Memory B cell (primary cell): Measurements from ENCODE around the gene PTPRN2.

Experiments
- ATAC-seq: fragments of 150-1000 bp; cut with Tn5 transposase; 2 replicates; pipeline ENCODE4 v1.10.0; 2021; ENCODE audit warnings: low read depth, mild to moderate bottlenecking, moderate library complexity
- DNase-seq, 2 donors: peaks; one replicate each; pipeline ENCODE4 v3.0.0; 2022; ENCODE audit warnings: low spot score in 2 of 2
- H3K27ac Mint-ChIP-seq: one replicate; pipeline ENCODE4 v1.8.0; 2022; ENCODE audit warnings: mild to moderate bottlenecking, moderate library complexity, mixed read lengths
- H3K27me3 Mint-ChIP-seq: one replicate; pipeline ENCODE4 v1.8.0; 2022; ENCODE audit warnings: mixed read lengths
- H3K36me3 Mint-ChIP-seq: one replicate; pipeline ENCODE4 v1.8.0; 2022; ENCODE audit warnings: mild to moderate bottlenecking, mixed read lengths
- H3K4me1 Mint-ChIP-seq: one replicate; pipeline ENCODE4 v1.8.0; 2022; ENCODE audit warnings: mixed read lengths
- H3K4me3 Mint-ChIP-seq: one replicate; pipeline ENCODE4 v1.8.0; 2022; ENCODE audit warnings: mild to moderate bottlenecking, moderate library complexity, mixed read lengths
- H3K9me3 Mint-ChIP-seq: one replicate; pipeline ENCODE4 v1.8.0; 2022; ENCODE audit warnings: mixed read lengths

The PTPRN2 gene

DNA sequence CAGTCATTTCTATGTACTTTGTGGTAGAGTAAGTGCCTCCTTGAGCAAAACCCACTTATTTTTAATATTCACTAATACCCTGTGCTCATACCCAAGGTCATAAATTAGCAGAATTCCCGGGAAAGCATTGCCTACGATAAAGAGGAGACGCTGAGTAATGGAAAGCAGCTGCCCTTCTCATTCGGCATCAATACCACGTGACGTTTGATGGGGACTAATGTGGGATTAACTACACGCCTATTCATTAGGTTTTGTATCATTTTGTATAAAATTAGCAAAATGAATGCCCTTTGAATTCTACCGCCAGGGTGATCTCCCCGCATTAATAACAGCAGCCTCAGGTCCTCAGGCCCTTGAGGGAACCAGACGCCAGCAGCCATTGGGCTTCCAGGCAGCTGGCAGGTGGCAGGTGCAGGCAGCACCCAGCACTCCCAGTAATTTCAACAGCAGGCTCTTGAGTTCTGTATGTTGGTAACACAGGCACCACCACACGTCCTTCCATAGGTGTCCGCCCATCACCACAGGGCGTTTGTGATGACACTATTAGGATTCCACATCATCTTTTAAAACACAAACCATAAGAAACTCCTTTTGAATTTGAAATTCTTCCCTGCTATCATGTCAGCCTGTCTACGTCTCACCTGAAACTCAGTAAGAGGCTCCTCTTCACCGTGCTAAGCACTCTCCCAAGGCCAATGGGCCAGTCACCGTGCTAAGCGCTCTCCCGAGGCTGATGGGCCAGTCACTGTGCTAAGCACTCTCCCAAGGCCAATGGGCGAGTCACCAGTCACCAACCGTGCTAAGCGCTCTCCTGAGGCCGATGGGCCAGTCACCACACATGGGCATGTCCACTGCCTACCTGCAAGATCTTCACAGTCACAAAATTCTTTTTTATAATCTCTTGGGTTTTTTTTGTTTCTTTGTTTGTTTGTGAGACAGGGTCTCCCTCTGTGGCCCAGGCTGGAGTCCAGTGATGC, 509.4 kb downstream of the PTPRN2 start:
- ATAC-seq (no peak), DNase-seq (no peak)
- no peak overlapping the region for H3K27ac Mint-ChIP-seq
- no peaks in the 10 kb centered on the region for H3K4me1 Mint-ChIP-seq
- no peak overlapping the region for H3K4me3 Mint-ChIP-seq
- H3K36me3 Mint-ChIP-seq = no peaks in the 10 kb centered on the region
- H3K27me3 Mint-ChIP-seq = peaks cover 3% of the 10 kb centered on the region
- peaks cover 1% of the 10 kb centered on the region for H3K9me3 Mint-ChIP-seq

DNA sequence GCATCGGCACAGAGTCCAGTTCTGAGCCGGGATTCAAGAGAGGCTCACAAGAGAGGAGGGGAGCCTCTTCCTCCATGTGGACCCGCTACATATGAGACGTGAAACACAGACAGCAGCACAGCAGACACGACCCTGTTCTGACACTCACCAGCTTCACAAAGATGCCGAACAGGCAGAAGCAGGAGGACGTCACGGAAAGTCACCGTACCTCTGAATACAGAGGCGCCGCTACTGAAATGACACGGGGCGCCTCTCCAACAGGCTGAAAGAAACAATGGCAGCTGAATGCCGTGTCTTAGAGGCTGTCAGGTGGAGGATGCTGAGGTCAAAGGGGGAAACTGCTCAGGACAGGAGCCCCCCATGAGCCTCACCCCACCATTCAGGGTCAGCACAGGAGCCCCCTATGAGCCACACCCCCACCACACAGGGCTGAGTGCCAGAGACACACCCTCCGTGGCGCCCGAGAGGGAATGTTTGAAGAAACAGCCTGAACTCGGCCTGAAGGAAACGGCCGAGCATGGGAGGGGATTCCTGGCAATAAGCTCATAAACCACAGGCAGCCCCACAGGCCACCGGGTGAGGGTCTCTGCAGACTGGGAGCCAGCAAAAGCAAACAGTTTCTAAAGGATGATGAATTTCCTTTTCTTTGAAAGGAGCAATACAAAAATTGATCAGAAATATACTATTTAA, 510.3 kb downstream of the PTPRN2 start:
- no peaks in the 10 kb centered on the region for H3K4me1 Mint-ChIP-seq
- DNase-seq (no peak), ATAC-seq (no peak)
- H3K27ac Mint-ChIP-seq = no peak overlapping the region
- no peak overlapping the region for H3K4me3 Mint-ChIP-seq
- no peaks in the 10 kb centered on the region for H3K36me3 Mint-ChIP-seq
- peaks cover 1% of the 10 kb centered on the region for H3K9me3 Mint-ChIP-seq
- peaks cover 3% of the 10 kb centered on the region for H3K27me3 Mint-ChIP-seq

- Mint-ChIP-seq H3K9me3 (peaks cover 1% of the 10 kb centered on the region), H3K36me3 (no peaks in the 10 kb centered on the region), H3K4me3 (no peak overlapping the region), H3K4me1 (no peaks in the 10 kb centered on the region), H3K27me3 (peaks cover 3% of the 10 kb centered on the region), H3K27ac (no peak overlapping the region)
- ATAC-seq = no peak
- no peak for DNase-seq
These were observed 511.0 kb downstream of the PTPRN2 start for GRCh38 chr7:158076656-158077055.

GRCh38 chr7:158076215-158076614, 511.4 kb downstream of the PTPRN2 start:
- H3K27ac Mint-ChIP-seq = no peak overlapping the region
- DNase-seq (no peak), ATAC-seq (no peak)
- H3K27me3 Mint-ChIP-seq = peaks cover 3% of the 10 kb centered on the region
- no peaks in the 10 kb centered on the region for H3K4me1 Mint-ChIP-seq
- H3K36me3 Mint-ChIP-seq = no peaks in the 10 kb centered on the region
- H3K9me3 Mint-ChIP-seq = peaks cover 1% of the 10 kb centered on the region
- H3K4me3 Mint-ChIP-seq = no peak overlapping the region

DNA sequence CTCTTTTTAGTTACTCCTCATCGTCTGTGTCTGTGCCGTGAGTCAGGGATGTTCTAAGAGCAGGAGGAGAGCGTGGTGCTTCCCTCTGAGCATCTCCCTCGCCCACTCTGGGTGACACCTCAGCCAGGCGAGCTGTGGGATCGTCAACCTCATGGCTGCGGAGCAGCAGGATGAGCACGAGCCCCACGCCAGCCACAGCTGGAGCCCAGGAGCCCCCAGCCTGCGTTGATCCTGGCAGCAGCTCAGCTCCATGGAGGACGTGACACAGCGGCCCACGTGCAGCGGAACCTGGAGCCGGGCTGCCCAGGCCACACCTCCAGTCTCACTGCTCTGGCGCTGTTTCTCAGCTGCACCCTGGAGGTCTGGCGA, 512.0 kb downstream of the PTPRN2 start:
- Mint-ChIP-seq H3K4me3 (no peak overlapping the region), H3K36me3 (no peaks in the 10 kb centered on the region), H3K27ac (no peak overlapping the region), H3K27me3 (peaks cover 3% of the 10 kb centered on the region), H3K4me1 (no peaks in the 10 kb centered on the region), H3K9me3 (peaks cover 3% of the 10 kb centered on the region)
- DNase-seq = no peak
- no peak for ATAC-seq

GRCh38 chr7:158074896-158075632, 512.6 kb downstream of the PTPRN2 start:
- Mint-ChIP-seq H3K27ac (no peak overlapping the region), H3K4me1 (no peaks in the 10 kb centered on the region), H3K9me3 (peaks cover 4% of the 10 kb centered on the region), H3K4me3 (no peak overlapping the region), H3K36me3 (no peaks in the 10 kb centered on the region), H3K27me3 (peaks cover 3% of the 10 kb centered on the region)
- ATAC-seq (no peak), DNase-seq (no peak)

GRCh38 chr7:158073845-158074840, 513.5 kb downstream of the PTPRN2 start:
- Mint-ChIP-seq H3K4me3 (no peak overlapping the region), H3K9me3 (peaks cover 7% of the 10 kb centered on the region), H3K4me1 (no peaks in the 10 kb centered on the region), H3K36me3 (no peaks in the 10 kb centered on the region), H3K27me3 (peaks cover 3% of the 10 kb centered on the region), H3K27ac (no peak overlapping the region)
- no peak for DNase-seq
- no peak for ATAC-seq

DNA sequence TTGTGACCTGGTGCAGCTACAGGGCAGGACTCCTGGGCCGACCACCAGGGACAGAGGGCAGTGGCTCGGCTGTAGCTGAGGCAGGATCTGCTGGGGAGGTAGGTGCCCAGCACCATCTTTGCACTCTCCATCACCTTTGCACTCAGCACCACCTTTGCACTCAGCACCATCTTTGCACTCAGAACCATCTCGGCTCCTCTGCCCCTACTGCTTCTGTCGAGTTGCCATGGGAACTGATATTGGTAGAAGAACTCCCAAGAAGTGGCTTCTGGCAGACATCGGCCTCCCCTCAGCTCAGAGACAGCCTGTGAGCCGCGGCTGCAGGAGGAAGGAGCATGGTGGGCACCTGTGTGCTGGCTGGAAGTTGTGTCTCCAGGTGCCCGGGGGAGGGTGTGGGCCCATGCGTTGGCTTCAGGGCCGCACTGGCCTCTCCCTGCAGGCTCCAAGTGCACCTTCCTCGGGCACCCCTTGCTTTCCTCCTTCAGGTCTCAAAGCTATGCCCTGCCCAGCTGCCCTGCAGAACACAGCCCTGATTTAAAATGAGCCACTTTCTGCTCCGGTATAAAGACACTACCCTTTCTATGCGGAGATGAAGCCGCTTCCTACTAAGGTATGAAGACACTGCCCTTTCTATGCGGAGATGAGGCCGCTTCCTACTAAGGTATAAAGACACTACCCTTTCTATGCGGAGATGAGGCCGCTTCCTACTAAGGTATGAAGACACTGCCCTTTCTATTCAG, 514.5 kb downstream of the PTPRN2 start:
- no peak for DNase-seq
- ATAC-seq = no peak
- Mint-ChIP-seq H3K27me3 (peaks cover 1% of the 10 kb centered on the region), H3K9me3 (peaks cover 7% of the 10 kb centered on the region), H3K27ac (no peak overlapping the region), H3K4me3 (no peak overlapping the region), H3K4me1 (no peaks in the 10 kb centered on the region), H3K36me3 (no peaks in the 10 kb centered on the region)

DNA sequence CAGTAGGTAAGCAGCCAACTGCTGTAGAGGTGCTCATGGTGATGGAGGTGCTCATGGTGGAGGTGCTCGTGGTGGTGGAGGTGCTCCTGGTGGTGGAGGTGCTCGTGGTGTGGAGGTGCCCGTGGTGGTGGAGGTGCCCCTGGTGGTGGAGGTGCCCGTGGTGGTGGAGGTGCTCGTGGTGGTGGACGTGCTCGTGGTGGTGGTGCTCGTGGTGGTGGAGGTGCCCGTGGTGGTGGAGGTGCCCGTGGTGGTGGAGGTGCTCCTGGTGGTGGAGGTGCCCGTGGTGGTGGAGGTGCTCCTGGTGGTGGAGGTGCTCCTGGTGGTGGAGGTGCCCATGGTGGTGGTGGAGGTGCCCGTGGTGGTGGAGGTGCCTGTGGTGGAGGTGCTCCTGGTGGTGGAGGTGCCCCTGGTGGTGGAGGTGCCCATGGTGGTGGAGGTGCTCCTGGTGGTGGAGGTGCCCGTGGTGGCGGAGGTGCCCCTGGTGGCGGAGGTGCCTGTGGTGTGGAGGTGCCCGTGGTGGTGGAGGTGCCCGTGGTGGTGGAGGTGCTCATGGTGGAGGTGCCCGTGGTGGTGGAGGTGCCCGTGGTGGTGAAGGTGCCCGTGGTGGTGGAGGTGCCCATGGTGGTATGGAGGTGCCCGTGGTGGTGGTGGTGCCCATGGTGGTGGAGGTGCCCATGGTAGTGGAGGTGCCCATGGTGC, 517.3 kb downstream of the PTPRN2 start:
- DNase-seq = no peak
- Mint-ChIP-seq H3K27me3 (no peaks in the 10 kb centered on the region), H3K9me3 (peaks cover 6% of the 10 kb centered on the region), H3K4me1 (no peaks in the 10 kb centered on the region), H3K36me3 (no peaks in the 10 kb centered on the region), H3K27ac (no peak overlapping the region), H3K4me3 (no peak overlapping the region)
- no peak for ATAC-seq

GRCh38 chr7:158068853-158069252, 518.8 kb downstream of the PTPRN2 start:
- H3K27ac Mint-ChIP-seq = no peak overlapping the region
- H3K27me3 Mint-ChIP-seq = no peaks in the 10 kb centered on the region
- peaks cover 6% of the 10 kb centered on the region for H3K9me3 Mint-ChIP-seq
- no peaks in the 10 kb centered on the region for H3K36me3 Mint-ChIP-seq
- ATAC-seq (no peak), DNase-seq (no peak)
- no peak overlapping the region for H3K4me3 Mint-ChIP-seq
- H3K4me1 Mint-ChIP-seq = no peaks in the 10 kb centered on the region

GRCh38 chr7:158067931-158068482, 519.6 kb downstream of the PTPRN2 start:
- H3K27me3 Mint-ChIP-seq = no peaks in the 10 kb centered on the region
- no peaks in the 10 kb centered on the region for H3K4me1 Mint-ChIP-seq
- ATAC-seq (no peak), DNase-seq (no peak)
- no peaks in the 10 kb centered on the region for H3K36me3 Mint-ChIP-seq
- H3K9me3 Mint-ChIP-seq = peaks cover 6% of the 10 kb centered on the region
- no peak overlapping the region for H3K27ac Mint-ChIP-seq
- no peak overlapping the region for H3K4me3 Mint-ChIP-seq
